GM23338 (cell line): ENCODE results near the gene STRA8. TPM values are rescaled to one million over a fixed set of nuclear protein-coding genes. Genes with fewer than 3 reads are reported as not detected.

Source experiments
- ATAC-seq: fragments of 200-7000 bp; cut with Tn5 transposase; 3 replicates; pipeline ENCODE4 v1.9.1; 2020
- DNase-seq: peaks from one replicate; pipeline ENCODE4 v3.0.0-alpha.2; 2015; ENCODE audit warnings: low spot score
- H2AFZ ChIP-seq: fragments of 200-600 bp; sonication (generic); 2 replicates; pipeline ENCODE4 v1.8.0; 2016; ENCODE audit warnings: antibody characterized with exemption, mild to moderate bottlenecking, moderate library complexity
- H3F3A ChIP-seq: fragments of 200-600 bp; sonication (generic); replicated peaks from 2 replicates; pipeline ENCODE4 v1.8.0; 2017; ENCODE audit warnings: antibody characterized with exemption, mixed run types, low read depth
- H3K27ac ChIP-seq: fragments of 200-600 bp; sonication (generic); 2 replicates; pipeline ENCODE4 v1.6.1; 2016; ENCODE audit warnings: low read depth
- H3K27me3 ChIP-seq: fragments of 200-600 bp; sonication (generic); 2 replicates; pipeline ENCODE4 v1.8.0; 2016; ENCODE audit warnings: mild to moderate bottlenecking, mixed run types, moderate library complexity; ENCODE audit not compliant: insufficient read depth
- H3K36me3 ChIP-seq: fragments of 200-600 bp; sonication (generic); 2 replicates; pipeline ENCODE4 v1.8.0; 2016; ENCODE audit warnings: mild to moderate bottlenecking; ENCODE audit not compliant: insufficient read depth
- H3K4me1 ChIP-seq: fragments of 200-600 bp; sonication (generic); 2 replicates; pipeline ENCODE4 v1.8.0; 2016; ENCODE audit warnings: mild to moderate bottlenecking, moderate library complexity; ENCODE audit not compliant: insufficient read depth
- H3K4me2 ChIP-seq: fragments of 200-600 bp; sonication (generic); 2 replicates; pipeline ENCODE4 v1.7.1; 2017; ENCODE audit warnings: mixed run types
- H3K4me3 ChIP-seq: fragments of 200-600 bp; sonication (generic); 2 replicates; pipeline ENCODE4 v1.6.1; 2016; ENCODE audit warnings: mixed run types
- H3K79me2 ChIP-seq: fragments of 200-600 bp; sonication (generic); replicated peaks from 2 replicates; pipeline ENCODE4 v1.8.0; 2017; ENCODE audit warnings: mild to moderate bottlenecking; ENCODE audit not compliant: insufficient read depth
- H3K9me2 ChIP-seq: fragments of 200-600 bp; sonication (generic); 2 replicates; pipeline ENCODE4 v1.8.0; 2017; ENCODE audit not compliant: insufficient read depth
- H4K20me1 ChIP-seq: fragments of 200-600 bp; sonication (generic); replicated peaks from 2 replicates; pipeline ENCODE4 v1.8.0; 2017; ENCODE audit warnings: mild to moderate bottlenecking; ENCODE audit not compliant: insufficient read depth
- H3K27ac Mint-ChIP-seq: 2 replicates; pipeline ENCODE4 v1.8.0; 2020; ENCODE audit warnings: inconsistent platforms, mild to moderate bottlenecking, moderate library complexity, mixed read lengths
- H3K27me3 Mint-ChIP-seq: 3 replicates; pipeline ENCODE4 v1.8.0; 2022; ENCODE audit warnings: low read depth, mild to moderate bottlenecking, moderate library complexity, mixed read lengths, inconsistent platforms; ENCODE audit not compliant: insufficient read depth, poor library complexity
- H3K36me3 Mint-ChIP-seq: 3 replicates; pipeline ENCODE4 v1.8.0; 2021; ENCODE audit warnings: low read depth, mild to moderate bottlenecking, inconsistent platforms, moderate library complexity, mixed read lengths
- H3K4me1 Mint-ChIP-seq: 3 replicates; pipeline ENCODE4 v1.8.0; 2020; ENCODE audit warnings: mild to moderate bottlenecking, inconsistent platforms, mixed read lengths
- H3K4me3 Mint-ChIP-seq: 3 replicates; pipeline ENCODE4 v1.8.0; 2021; ENCODE audit warnings: moderate library complexity, mild to moderate bottlenecking, inconsistent platforms, mixed read lengths
- H3K9me3 Mint-ChIP-seq: 3 replicates; pipeline ENCODE4 v1.8.0; 2020; ENCODE audit warnings: moderate library complexity, mild to moderate bottlenecking, inconsistent platforms, mixed read lengths
- CREB1 ChIP-seq: fragments of 250-450 bp; sonication (Bioruptor Pico); IDR thresholded peaks from 2 replicates; pipeline ENCODE4 v1.5.0; 2020; ENCODE audit warnings: low read depth, mild to moderate bottlenecking, moderate library complexity
- EZH2 ChIP-seq: fragments of 200-600 bp; sonication (generic); IDR thresholded peaks from one replicate; pipeline ENCODE4 v1.8.0; 2017; ENCODE audit warnings: antibody characterized with exemption, mild to moderate bottlenecking, low read depth; ENCODE audit not compliant: unreplicated experiment
- EZH2phosphoT487 ChIP-seq: fragments of 200-600 bp; sonication (generic); IDR thresholded peaks from one replicate; pipeline ENCODE4 v1.8.1; 2018; ENCODE audit warnings: antibody characterized with exemption; ENCODE audit not compliant: unreplicated experiment
- JUNB ChIP-seq: IDR thresholded peaks from one replicate; pipeline ENCODE4 v1.6.1; 2016; ENCODE audit warnings: antibody characterized with exemption; ENCODE audit not compliant: unreplicated experiment
- STAT1 ChIP-seq: IDR thresholded peaks from one replicate; pipeline ENCODE4 v1.6.1; 2016; ENCODE audit warnings: antibody characterized with exemption; ENCODE audit not compliant: unreplicated experiment
- ZNF114 ChIP-seq: fragments of 250-450 bp; sonication (Bioruptor Pico); IDR thresholded peaks from 2 replicates; pipeline ENCODE4 v1.5.0; 2020; ENCODE audit warnings: mild to moderate bottlenecking, moderate library complexity
- ZNF331 ChIP-seq: fragments of 250-450 bp; sonication (Bioruptor Pico); IDR thresholded peaks from 2 replicates; pipeline ENCODE4 v1.5.0; 2020; ENCODE audit warnings: low read depth, mild to moderate bottlenecking, moderate library complexity
- ZNF462 ChIP-seq: fragments of 250-450 bp; sonication (Bioruptor Pico); IDR thresholded peaks from 2 replicates; pipeline ENCODE4 v1.5.0; 2020; ENCODE audit warnings: mild to moderate bottlenecking, moderate library complexity
- long read RNA-seq: library from polyadenylated mRNA; unstranded; transcript quantifications from one replicate; pipeline ENCODE4 v2.0.0, GENCODE V29; 2020; ENCODE audit not compliant: unreplicated experiment
- polyA plus RNA-seq: library from polyadenylated mRNA; unstranded; fragments of >200 nt; fragmentation: Nextera tagmentation; extraction: Ambion mirVana; gene quantifications from 2 replicates; pipeline ENCODE4 v1.2.1, GENCODE V29; 2016
- total RNA-seq: library from RNA; depleted of rRNA; stranded (reverse); fragments of >200 nt; shearing (Covaris generic); gene quantifications from 2 replicates; pipeline ENCODE4 v1.2.3, GENCODE V29; 2014; rRNA removed
- TF ChIP-seq, protein P1 (sequence below), 2 experiments: fragments of 200-600 bp in 1 of 2; sonication (generic) in 1 of 2; conservative IDR thresholded peaks; 2 replicates each; pipeline versions ENCODE4 v1.5.1 to v1.6.1; 2016 to 2017; ENCODE audit warnings: antibody characterized with exemption in 2 of 2, low read depth in 2 of 2, mild to moderate bottlenecking in 2 of 2, moderate library complexity in 1 of 2
- TF ChIP-seq, protein P2 (sequence below): IDR thresholded peaks from one replicate; pipeline ENCODE4 v1.6.1; 2018; ENCODE audit warnings: antibody characterized with exemption; ENCODE audit not compliant: unreplicated experiment
- TF ChIP-seq, protein P3 (sequence below): IDR thresholded peaks from 2 replicates; pipeline ENCODE4 v1.6.1; 2016; ENCODE audit warnings: antibody characterized with exemption

The STRA8 gene
- total RNA-seq (not detected in 2 replicates), polyA plus RNA-seq (not detected in 2 replicates)
- long read RNA-seq = 0 reads

GRCh38 chr7:135233570-135233969 is at the start of gene STRA8:
STRA8 (plus strand) TSS chr7:135233838; CDS start chr7:135240525, 6,687 bp downstream.
- TF ChIP-seq EZH2 (no peak), STAT1 (no peak), ZNF462 (no peak), JUNB (no peak), EZH2phosphoT487 (no peak), ZNF114 (no peak), ZNF331 (no peak), CREB1 (CRISPR knock-in tag) (no peak)
- TF ChIP-seq, protein P1, sequence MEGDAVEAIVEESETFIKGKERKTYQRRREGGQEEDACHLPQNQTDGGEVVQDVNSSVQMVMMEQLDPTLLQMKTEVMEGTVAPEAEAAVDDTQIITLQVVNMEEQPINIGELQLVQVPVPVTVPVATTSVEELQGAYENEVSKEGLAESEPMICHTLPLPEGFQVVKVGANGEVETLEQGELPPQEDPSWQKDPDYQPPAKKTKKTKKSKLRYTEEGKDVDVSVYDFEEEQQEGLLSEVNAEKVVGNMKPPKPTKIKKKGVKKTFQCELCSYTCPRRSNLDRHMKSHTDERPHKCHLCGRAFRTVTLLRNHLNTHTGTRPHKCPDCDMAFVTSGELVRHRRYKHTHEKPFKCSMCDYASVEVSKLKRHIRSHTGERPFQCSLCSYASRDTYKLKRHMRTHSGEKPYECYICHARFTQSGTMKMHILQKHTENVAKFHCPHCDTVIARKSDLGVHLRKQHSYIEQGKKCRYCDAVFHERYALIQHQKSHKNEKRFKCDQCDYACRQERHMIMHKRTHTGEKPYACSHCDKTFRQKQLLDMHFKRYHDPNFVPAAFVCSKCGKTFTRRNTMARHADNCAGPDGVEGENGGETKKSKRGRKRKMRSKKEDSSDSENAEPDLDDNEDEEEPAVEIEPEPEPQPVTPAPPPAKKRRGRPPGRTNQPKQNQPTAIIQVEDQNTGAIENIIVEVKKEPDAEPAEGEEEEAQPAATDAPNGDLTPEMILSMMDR (conservative IDR thresholded peaks at IDR 0.05; ENCODE audit: low read depth in 2 of 2) = no peak
- TF ChIP-seq, protein P2, sequence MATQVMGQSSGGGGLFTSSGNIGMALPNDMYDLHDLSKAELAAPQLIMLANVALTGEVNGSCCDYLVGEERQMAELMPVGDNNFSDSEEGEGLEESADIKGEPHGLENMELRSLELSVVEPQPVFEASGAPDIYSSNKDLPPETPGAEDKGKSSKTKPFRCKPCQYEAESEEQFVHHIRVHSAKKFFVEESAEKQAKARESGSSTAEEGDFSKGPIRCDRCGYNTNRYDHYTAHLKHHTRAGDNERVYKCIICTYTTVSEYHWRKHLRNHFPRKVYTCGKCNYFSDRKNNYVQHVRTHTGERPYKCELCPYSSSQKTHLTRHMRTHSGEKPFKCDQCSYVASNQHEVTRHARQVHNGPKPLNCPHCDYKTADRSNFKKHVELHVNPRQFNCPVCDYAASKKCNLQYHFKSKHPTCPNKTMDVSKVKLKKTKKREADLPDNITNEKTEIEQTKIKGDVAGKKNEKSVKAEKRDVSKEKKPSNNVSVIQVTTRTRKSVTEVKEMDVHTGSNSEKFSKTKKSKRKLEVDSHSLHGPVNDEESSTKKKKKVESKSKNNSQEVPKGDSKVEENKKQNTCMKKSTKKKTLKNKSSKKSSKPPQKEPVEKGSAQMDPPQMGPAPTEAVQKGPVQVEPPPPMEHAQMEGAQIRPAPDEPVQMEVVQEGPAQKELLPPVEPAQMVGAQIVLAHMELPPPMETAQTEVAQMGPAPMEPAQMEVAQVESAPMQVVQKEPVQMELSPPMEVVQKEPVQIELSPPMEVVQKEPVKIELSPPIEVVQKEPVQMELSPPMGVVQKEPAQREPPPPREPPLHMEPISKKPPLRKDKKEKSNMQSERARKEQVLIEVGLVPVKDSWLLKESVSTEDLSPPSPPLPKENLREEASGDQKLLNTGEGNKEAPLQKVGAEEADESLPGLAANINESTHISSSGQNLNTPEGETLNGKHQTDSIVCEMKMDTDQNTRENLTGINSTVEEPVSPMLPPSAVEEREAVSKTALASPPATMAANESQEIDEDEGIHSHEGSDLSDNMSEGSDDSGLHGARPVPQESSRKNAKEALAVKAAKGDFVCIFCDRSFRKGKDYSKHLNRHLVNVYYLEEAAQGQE = no peak
- TF ChIP-seq, protein P3, sequence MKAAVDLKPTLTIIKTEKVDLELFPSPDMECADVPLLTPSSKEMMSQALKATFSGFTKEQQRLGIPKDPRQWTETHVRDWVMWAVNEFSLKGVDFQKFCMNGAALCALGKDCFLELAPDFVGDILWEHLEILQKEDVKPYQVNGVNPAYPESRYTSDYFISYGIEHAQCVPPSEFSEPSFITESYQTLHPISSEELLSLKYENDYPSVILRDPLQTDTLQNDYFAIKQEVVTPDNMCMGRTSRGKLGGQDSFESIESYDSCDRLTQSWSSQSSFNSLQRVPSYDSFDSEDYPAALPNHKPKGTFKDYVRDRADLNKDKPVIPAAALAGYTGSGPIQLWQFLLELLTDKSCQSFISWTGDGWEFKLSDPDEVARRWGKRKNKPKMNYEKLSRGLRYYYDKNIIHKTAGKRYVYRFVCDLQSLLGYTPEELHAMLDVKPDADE = no peak
- Histone ChIP-seq H3K36me3 (no peaks in the 10 kb centered on the region), H2AFZ (peak within 1 kb of the TSS; percentile 78), H4K20me1 (no peaks in the 10 kb centered on the region), H3K4me1 (no peaks in the 10 kb centered on the region), H3K27me3 (no peaks in the 10 kb centered on the region), H3K79me2 (no peaks in the 10 kb centered on the region), H3F3A (0 out of 2 replicates have a peak, but pooled peaks cover 3% of the 10 kb centered on the region), H3K27ac (no peak within 1 kb of the TSS), H3K4me2 (no peak within 1 kb of the TSS), H3K9me2 (0 out of 2 replicates have a peak, but pooled peaks cover 8% of the 10 kb centered on the region), H3K4me3 (no peak within 1 kb of the TSS)
- H3K36me3 Mint-ChIP-seq = no peaks in the 10 kb centered on the region; the same call in 2 of the 3 replicates
- no peaks in the 10 kb centered on the region for H3K27me3 Mint-ChIP-seq
- DNase-seq = no peak
- no peak within 1 kb of the TSS for H3K27ac Mint-ChIP-seq
- no peaks in the 10 kb centered on the region for H3K4me1 Mint-ChIP-seq
- no peak within 1 kb of the TSS for H3K4me3 Mint-ChIP-seq
- no peak for ATAC-seq
- H3K9me3 Mint-ChIP-seq = no peaks in the 10 kb centered on the region
